ENCODE measurements around the gene SPZ1. TPM values are rescaled to one million over a fixed set of nuclear protein-coding genes. Genes with fewer than 3 reads are reported as not detected.

Gene SPZ1
- polyA plus RNA-seq, 2 of the 4 experiments (the other 2 are of a cell fraction), result not detected

DNA sequence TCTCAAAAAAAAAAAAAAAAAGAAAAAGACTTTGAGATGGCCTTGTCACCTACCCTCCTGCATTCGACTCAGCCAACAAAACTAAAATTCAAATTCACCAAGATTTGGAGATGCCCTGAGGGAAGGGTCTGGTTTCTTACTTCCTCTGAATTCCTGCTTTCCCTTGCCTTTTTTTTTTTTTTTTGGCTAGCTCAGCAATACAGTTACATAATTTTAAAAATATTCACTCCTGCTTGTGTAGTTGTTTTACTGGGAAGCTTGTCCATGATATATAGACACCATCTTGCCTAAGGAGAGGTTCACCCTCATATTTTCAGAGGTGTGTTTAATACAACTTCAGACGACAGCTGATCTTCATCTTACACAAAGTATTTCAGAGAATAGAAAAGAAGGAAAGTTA, 42.6 kb upstream of the SPZ1 start:
- CTCF ChIA-PET, result interaction anchor here (0.8 to 1.4 kb wide), 3 partner anchors 29 to 185 kb away, joined by 3 read pairs; no protein-coding TSS in a partner anchor

DNA sequence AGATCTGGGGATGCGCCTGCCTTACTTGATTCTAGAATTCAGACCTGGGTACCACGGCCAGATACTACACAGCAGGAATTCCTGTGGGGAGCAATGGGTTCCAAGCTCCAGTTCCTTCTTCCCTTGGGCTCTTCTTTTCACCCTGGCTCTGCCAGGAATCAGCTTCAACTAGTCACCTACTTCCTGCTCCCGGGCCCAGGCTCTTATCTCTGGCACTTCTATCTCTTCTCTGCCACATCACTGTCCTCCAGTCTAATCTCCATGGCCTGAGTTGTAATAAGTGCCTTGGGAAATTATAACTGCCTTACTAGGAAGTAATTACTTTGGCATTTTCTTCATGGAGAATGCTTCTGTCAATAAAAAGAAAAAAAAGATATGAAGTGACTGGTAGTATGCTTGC, 37.7 kb upstream of the SPZ1 start:
- Histone ChIP-seq H3K27ac (no peak overlapping the region), H3K9me3 (no peaks in the 10 kb centered on the region), H3K4me3 (no peak overlapping the region), H3K4me2 (no peak overlapping the region), H3K4me1 (no peaks in the 10 kb centered on the region)
- DNase-seq (ENCODE audit: low read depth in 1 of 2, low spot score in 1 of 2) (no peak), ATAC-seq (no peak), FAIRE-seq (no peak)
- 34% methylated on average over 3 of the region's 3 CpGs for WGBS (ENCODE audit: missing lambda C conversion rate)
- CTCF ChIA-PET, result interaction anchor here (0.9 kb wide), 1 partner anchor 199 kb away, joined by 3 read pairs; no protein-coding TSS in a partner anchor
- TF ChIP-seq, protein P1, sequence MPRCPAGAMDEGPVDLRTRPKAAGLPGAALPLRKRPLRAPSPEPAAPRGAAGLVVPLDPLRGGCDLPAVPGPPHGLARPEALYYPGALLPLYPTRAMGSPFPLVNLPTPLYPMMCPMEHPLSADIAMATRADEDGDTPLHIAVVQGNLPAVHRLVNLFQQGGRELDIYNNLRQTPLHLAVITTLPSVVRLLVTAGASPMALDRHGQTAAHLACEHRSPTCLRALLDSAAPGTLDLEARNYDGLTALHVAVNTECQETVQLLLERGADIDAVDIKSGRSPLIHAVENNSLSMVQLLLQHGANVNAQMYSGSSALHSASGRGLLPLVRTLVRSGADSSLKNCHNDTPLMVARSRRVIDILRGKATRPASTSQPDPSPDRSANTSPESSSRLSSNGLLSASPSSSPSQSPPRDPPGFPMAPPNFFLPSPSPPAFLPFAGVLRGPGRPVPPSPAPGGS (IDR thresholded peaks at IDR 0.05), result no peak
- TF ChIP-seq, protein P2, sequence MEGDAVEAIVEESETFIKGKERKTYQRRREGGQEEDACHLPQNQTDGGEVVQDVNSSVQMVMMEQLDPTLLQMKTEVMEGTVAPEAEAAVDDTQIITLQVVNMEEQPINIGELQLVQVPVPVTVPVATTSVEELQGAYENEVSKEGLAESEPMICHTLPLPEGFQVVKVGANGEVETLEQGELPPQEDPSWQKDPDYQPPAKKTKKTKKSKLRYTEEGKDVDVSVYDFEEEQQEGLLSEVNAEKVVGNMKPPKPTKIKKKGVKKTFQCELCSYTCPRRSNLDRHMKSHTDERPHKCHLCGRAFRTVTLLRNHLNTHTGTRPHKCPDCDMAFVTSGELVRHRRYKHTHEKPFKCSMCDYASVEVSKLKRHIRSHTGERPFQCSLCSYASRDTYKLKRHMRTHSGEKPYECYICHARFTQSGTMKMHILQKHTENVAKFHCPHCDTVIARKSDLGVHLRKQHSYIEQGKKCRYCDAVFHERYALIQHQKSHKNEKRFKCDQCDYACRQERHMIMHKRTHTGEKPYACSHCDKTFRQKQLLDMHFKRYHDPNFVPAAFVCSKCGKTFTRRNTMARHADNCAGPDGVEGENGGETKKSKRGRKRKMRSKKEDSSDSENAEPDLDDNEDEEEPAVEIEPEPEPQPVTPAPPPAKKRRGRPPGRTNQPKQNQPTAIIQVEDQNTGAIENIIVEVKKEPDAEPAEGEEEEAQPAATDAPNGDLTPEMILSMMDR (IDR thresholded peaks at IDR 0.05), result no peak
- TF ChIP-seq, protein P3, sequence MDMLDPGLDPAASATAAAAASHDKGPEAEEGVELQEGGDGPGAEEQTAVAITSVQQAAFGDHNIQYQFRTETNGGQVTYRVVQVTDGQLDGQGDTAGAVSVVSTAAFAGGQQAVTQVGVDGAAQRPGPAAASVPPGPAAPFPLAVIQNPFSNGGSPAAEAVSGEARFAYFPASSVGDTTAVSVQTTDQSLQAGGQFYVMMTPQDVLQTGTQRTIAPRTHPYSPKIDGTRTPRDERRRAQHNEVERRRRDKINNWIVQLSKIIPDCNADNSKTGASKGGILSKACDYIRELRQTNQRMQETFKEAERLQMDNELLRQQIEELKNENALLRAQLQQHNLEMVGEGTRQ (IDR thresholded peaks at IDR 0.05), result no peak
- TF ChIP-seq RNF2 (IDR thresholded peaks at IDR 0.05; ENCODE audit: borderline replicate concordance, low read depth) (no peak), HEYL (CRISPR knock-in tag; IDR thresholded peaks at IDR 0.05) (no peak), NFE2L2 (conservative IDR thresholded peaks at IDR 0.05; ENCODE audit: low read length) (no peak), RCOR1 (IDR thresholded peaks at IDR 0.05; ENCODE audit: low read depth, low read length) (no peak), HOXA7 (CRISPR knock-in tag; IDR thresholded peaks at IDR 0.05) (no peak), EHF (CRISPR knock-in tag; IDR thresholded peaks at IDR 0.05) (no peak), SMC3 (IDR thresholded peaks at IDR 0.05) (no peak)
- TF ChIP-seq, protein P4, sequence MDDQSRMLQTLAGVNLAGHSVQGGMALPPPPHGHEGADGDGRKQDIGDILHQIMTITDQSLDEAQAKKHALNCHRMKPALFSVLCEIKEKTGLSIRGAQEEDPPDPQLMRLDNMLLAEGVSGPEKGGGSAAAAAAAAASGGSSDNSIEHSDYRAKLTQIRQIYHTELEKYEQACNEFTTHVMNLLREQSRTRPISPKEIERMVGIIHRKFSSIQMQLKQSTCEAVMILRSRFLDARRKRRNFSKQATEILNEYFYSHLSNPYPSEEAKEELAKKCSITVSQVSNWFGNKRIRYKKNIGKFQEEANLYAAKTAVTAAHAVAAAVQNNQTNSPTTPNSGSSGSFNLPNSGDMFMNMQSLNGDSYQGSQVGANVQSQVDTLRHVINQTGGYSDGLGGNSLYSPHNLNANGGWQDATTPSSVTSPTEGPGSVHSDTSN (IDR thresholded peaks at IDR 0.05), result no peak
- TF ChIP-seq, protein P5, sequence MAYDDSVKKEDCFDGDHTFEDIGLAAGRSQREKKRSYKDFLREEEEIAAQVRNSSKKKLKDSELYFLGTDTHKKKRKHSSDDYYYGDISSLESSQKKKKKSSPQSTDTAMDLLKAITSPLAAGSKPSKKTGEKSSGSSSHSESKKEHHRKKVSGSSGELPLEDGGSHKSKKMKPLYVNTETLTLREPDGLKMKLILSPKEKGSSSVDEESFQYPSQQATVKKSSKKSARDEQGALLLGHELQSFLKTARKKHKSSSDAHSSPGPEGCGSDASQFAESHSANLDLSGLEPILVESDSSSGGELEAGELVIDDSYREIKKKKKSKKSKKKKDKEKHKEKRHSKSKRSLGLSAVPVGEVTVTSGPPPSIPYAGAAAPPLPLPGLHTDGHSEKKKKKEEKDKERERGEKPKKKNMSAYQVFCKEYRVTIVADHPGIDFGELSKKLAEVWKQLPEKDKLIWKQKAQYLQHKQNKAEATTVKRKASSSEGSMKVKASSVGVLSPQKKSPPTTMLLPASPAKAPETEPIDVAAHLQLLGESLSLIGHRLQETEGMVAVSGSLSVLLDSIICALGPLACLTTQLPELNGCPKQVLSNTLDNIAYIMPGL (CRISPR knock-in tag; IDR thresholded peaks at IDR 0.05; ENCODE audit: borderline replicate concordance), result no peak
- TF ChIP-seq, protein P6, sequence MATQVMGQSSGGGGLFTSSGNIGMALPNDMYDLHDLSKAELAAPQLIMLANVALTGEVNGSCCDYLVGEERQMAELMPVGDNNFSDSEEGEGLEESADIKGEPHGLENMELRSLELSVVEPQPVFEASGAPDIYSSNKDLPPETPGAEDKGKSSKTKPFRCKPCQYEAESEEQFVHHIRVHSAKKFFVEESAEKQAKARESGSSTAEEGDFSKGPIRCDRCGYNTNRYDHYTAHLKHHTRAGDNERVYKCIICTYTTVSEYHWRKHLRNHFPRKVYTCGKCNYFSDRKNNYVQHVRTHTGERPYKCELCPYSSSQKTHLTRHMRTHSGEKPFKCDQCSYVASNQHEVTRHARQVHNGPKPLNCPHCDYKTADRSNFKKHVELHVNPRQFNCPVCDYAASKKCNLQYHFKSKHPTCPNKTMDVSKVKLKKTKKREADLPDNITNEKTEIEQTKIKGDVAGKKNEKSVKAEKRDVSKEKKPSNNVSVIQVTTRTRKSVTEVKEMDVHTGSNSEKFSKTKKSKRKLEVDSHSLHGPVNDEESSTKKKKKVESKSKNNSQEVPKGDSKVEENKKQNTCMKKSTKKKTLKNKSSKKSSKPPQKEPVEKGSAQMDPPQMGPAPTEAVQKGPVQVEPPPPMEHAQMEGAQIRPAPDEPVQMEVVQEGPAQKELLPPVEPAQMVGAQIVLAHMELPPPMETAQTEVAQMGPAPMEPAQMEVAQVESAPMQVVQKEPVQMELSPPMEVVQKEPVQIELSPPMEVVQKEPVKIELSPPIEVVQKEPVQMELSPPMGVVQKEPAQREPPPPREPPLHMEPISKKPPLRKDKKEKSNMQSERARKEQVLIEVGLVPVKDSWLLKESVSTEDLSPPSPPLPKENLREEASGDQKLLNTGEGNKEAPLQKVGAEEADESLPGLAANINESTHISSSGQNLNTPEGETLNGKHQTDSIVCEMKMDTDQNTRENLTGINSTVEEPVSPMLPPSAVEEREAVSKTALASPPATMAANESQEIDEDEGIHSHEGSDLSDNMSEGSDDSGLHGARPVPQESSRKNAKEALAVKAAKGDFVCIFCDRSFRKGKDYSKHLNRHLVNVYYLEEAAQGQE (IDR thresholded peaks at IDR 0.05), result no peak
- POLR2A ChIA-PET, result no interaction called here

More for the DNA sequence above, 42.6 kb upstream of the SPZ1 start:
- ATAC-seq (no peak), FAIRE-seq (no peak), DNase-seq (ENCODE audit: low read depth in 1 of 2, low spot score in 1 of 2) (no peak)
- POLR2A ChIA-PET, result no interaction called here
- TF ChIP-seq, protein P7, sequence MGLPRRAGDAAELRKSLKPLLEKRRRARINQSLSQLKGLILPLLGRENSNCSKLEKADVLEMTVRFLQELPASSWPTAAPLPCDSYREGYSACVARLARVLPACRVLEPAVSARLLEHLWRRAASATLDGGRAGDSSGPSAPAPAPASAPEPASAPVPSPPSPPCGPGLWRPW (IDR thresholded peaks at IDR 0.05), result no peak
- TF ChIP-seq JUNB (IDR thresholded peaks at IDR 0.05) (no peak), HOXA7 (CRISPR knock-in tag; IDR thresholded peaks at IDR 0.05) (no peak), KDM1A (IDR thresholded peaks at IDR 0.05; ENCODE audit: low read depth) (no peak)
- no peaks in the 10 kb centered on the region for H3K4me1 ChIP-seq
- H3K27ac ChIP-seq, result no peak overlapping the region
- WGBS (ENCODE audit: missing lambda C conversion rate), result 31% methylated on average over 2 of the region's 2 CpGs
- H3K4me3 ChIP-seq, result no peak overlapping the region
- no peak overlapping the region for H3K4me2 ChIP-seq
- no peaks in the 10 kb centered on the region for H3K9me3 ChIP-seq

Measured in A549 (cell line).